Mesenchymal stem cell (in vitro differentiated cells and primary cell): ENCODE measurements around the gene UNG.
"Not testable (repeated sequence)": the region's sequence is repeated elsewhere in the genome, so short reads cannot be mapped to it uniquely, and the experiment has no call there.

ENCODE experiments used
- DNase-seq: peaks from one replicate; pipeline ENCODE4 v3.0.0-alpha.2; 2013
- H2AFZ ChIP-seq: one replicate; pipeline ENCODE4 v1.6.1; 2013; ENCODE audit warnings: low read depth, mild to moderate bottlenecking, control low read depth, inconsistent platforms, low read length, moderate library complexity
- H2AK5ac ChIP-seq: 2 replicates; pipeline ENCODE4 v1.6.1; 2013; ENCODE audit warnings: low read length, moderate library complexity, mild to moderate bottlenecking, inconsistent platforms; ENCODE audit not compliant: severe bottlenecking
- H2BK120ac ChIP-seq: one replicate; pipeline ENCODE4 v1.6.1; 2013; ENCODE audit warnings: low read depth, mild to moderate bottlenecking, inconsistent platforms, low read length, moderate library complexity
- H2BK12ac ChIP-seq, 2 experiments: one replicate each; pipeline ENCODE4 v1.6.1; 2013; ENCODE audit warnings: inconsistent platforms in 2 of 2, low read length in 2 of 2, mild to moderate bottlenecking in 2 of 2, moderate library complexity in 2 of 2, control low read depth in 1 of 2
- H2BK15ac ChIP-seq: one replicate; pipeline ENCODE4 v1.6.1; 2013; ENCODE audit warnings: mild to moderate bottlenecking, low read depth, inconsistent platforms; ENCODE audit not compliant: poor library complexity, severe bottlenecking
- H2BK5ac ChIP-seq: 2 replicates; pipeline ENCODE4 v1.6.1; 2013; ENCODE audit warnings: low read depth, mild to moderate bottlenecking, low read length, control low read depth, inconsistent platforms; ENCODE audit not compliant: poor library complexity, severe bottlenecking
- H3K14ac ChIP-seq, 2 experiments: one replicate each; pipeline ENCODE4 v1.6.1; 2013; ENCODE audit warnings: inconsistent platforms in 2 of 2, low read length in 2 of 2, control low read depth in 1 of 2, mild to moderate bottlenecking in 1 of 2, moderate library complexity in 1 of 2
- H3K18ac ChIP-seq, 2 experiments: one replicate each; pipeline ENCODE4 v1.6.1; 2013; ENCODE audit warnings: inconsistent platforms in 2 of 2, low read length in 2 of 2, control low read depth in 1 of 2, low read depth in 1 of 2, mild to moderate bottlenecking in 1 of 2
- H3K23ac ChIP-seq, 2 experiments: one replicate each; pipeline ENCODE4 v1.6.1; 2013; ENCODE audit warnings: inconsistent platforms in 2 of 2, low read length in 2 of 2, mild to moderate bottlenecking in 2 of 2, moderate library complexity in 2 of 2, control low read depth in 1 of 2
- H3K27ac ChIP-seq: 2 replicates; pipeline ENCODE4 v1.5.1; 2013; ENCODE audit warnings: mild to moderate bottlenecking, moderate library complexity, low read length, control low read depth, inconsistent platforms; ENCODE audit not compliant: poor library complexity, severe bottlenecking
- H3K27me3 ChIP-seq, 2 experiments: 2 replicates each; pipeline versions ENCODE4 v1.6.1 to v1.7.0; 2013; ENCODE audit warnings: low read length in 2 of 2, mild to moderate bottlenecking in 2 of 2, moderate library complexity in 2 of 2, control low read depth in 1 of 2, inconsistent platforms in 1 of 2; ENCODE audit not compliant: control insufficient read depth in 1 of 2, insufficient read depth in 1 of 2
- H3K36me3 ChIP-seq, 2 experiments: 2 replicates each; pipeline versions ENCODE4 v1.6.1 to v1.7.0; 2013; ENCODE audit warnings: low read length in 2 of 2, control low read depth in 1 of 2, inconsistent platforms in 1 of 2, low read depth in 1 of 2, mild to moderate bottlenecking in 1 of 2; ENCODE audit not compliant: insufficient read depth in 2 of 2, control insufficient read depth in 1 of 2
- H3K4ac ChIP-seq, 2 experiments: one replicate each; pipeline ENCODE4 v1.6.1; 2013; ENCODE audit warnings: inconsistent platforms in 2 of 2, low read length in 2 of 2, mild to moderate bottlenecking in 2 of 2, moderate library complexity in 2 of 2, control low read depth in 1 of 2, low read depth in 1 of 2
- H3K4me1 ChIP-seq: 2 replicates; pipeline ENCODE4 v1.6.1; 2013; ENCODE audit warnings: low read depth, low read length, control low read depth; ENCODE audit not compliant: control insufficient read depth, insufficient read depth
- H3K4me2 ChIP-seq: 2 replicates; pipeline ENCODE4 v1.6.1; 2013; ENCODE audit warnings: low read length, mild to moderate bottlenecking, inconsistent platforms; ENCODE audit not compliant: poor library complexity, severe bottlenecking
- H3K4me3 ChIP-seq, 2 experiments: 2 replicates each; pipeline versions ENCODE4 v1.5.1 to v1.7.0; 2013; ENCODE audit warnings: low read length in 2 of 2, mild to moderate bottlenecking in 2 of 2, control low read depth in 1 of 2, low read depth in 1 of 2; ENCODE audit not compliant: insufficient read depth in 1 of 2
- H3K79me1 ChIP-seq: replicated peaks from 2 replicates; pipeline ENCODE4 v1.6.1; 2013; ENCODE audit warnings: mild to moderate bottlenecking, control low read depth, low read length, inconsistent platforms; ENCODE audit not compliant: poor library complexity, severe bottlenecking
- H3K9ac ChIP-seq: 2 replicates; pipeline ENCODE4 v1.7.0; 2013; ENCODE audit warnings: mild to moderate bottlenecking, low read length, moderate library complexity
- H3K9me3 ChIP-seq: 2 replicates; pipeline ENCODE4 v1.7.0; 2013; ENCODE audit warnings: mild to moderate bottlenecking, low read length; ENCODE audit not compliant: control insufficient read depth
- H4K8ac ChIP-seq: one replicate; pipeline ENCODE4 v1.6.1; 2013; ENCODE audit warnings: inconsistent platforms, mild to moderate bottlenecking, low read length, moderate library complexity
- H4K91ac ChIP-seq: one replicate; pipeline ENCODE4 v1.6.1; 2013; ENCODE audit warnings: mild to moderate bottlenecking, low read length, inconsistent platforms
- WGBS: methylation state at CpG from one replicate; pipeline ENCODE4 v1.1.7; 2013; ENCODE audit warnings: mixed read lengths; 5-methylcytosine and 5-hydroxymethylcytosine counted together

The UNG gene

GRCh38 chr12:109052414-109053323, 44.7 kb upstream of the UNG start, which contains the start of gene USP30:
USP30 (plus strand) TSS chr12:109052576; CDS start chr12:109052679, 103 bp downstream.
- peak within 1 kb of the TSS; percentile 75 for H3K4me2 ChIP-seq
- WGBS, result under 1% methylated on average over 52 of the region's 61 CpGs
- H2BK5ac ChIP-seq, result peak within 1 kb of the TSS; percentile 44
- H4K91ac ChIP-seq, result no peak within 1 kb of the TSS
- peaks cover 20% of the 10 kb centered on the region for H3K79me1 ChIP-seq
- peaks cover 0 to 5% of the 10 kb centered on the region in 2 experiments for H3K36me3 ChIP-seq
- H3K4me1 ChIP-seq, result peaks cover 6% of the 10 kb centered on the region
- peak within 1 kb of the TSS; percentile 95 for H4K8ac ChIP-seq
- H2AK5ac ChIP-seq, result no peak within 1 kb of the TSS
- peak within 1 kb of the TSS; percentile 27 for H2BK120ac ChIP-seq
- H3K27me3 ChIP-seq, result no peaks in the 10 kb centered on the region
- DNase-seq, result peak; percentile 88
- H3K9me3 ChIP-seq, result no peaks in the 10 kb centered on the region
- peak within 1 kb of the TSS; percentile 96 for H3K9ac ChIP-seq
- H3K4ac ChIP-seq, result peak within 1 kb of the TSS; percentile 39 to 89
- peak within 1 kb of the TSS; percentile 95 for H2BK15ac ChIP-seq
- peak within 1 kb of the TSS; percentile 97 for H2AFZ ChIP-seq
- no peak within 1 kb of the TSS for H3K27ac ChIP-seq
- peak within 1 kb of the TSS in 1 of 2 experiments; percentile 89 for H3K23ac ChIP-seq
- H2BK12ac ChIP-seq, result peak within 1 kb of the TSS in 1 of 2 experiments; percentile 71
- peak within 1 kb of the TSS in 1 of 2 experiments; percentile 93 for H3K14ac ChIP-seq
- peak within 1 kb of the TSS; percentile 98 to 99 for H3K4me3 ChIP-seq
- peak within 1 kb of the TSS; percentile 49 to 94 for H3K18ac ChIP-seq

GRCh38 chr12:109053382-109054123, 43.8 kb upstream of the UNG start:
- no peak overlapping the region for H2BK12ac ChIP-seq

GRCh38 chr12:109054124-109054513, 43.3 kb upstream of the UNG start:
- Histone ChIP-seq H3K79me1 (peaks cover 21% of the 10 kb centered on the region), H3K4me3 (peak overlapping the region in 1 of 2 experiments; percentile 99), H3K9ac (peak overlapping the region; percentile 96), H3K36me3 (peaks cover 3 to 18% of the 10 kb centered on the region in 2 experiments)
- not testable (repeated sequence) for H3K18ac ChIP-seq, H2AK5ac ChIP-seq, H2BK120ac ChIP-seq, H4K8ac ChIP-seq, H3K4me2 ChIP-seq, H3K4me1 ChIP-seq, H2BK12ac ChIP-seq, H3K23ac ChIP-seq, H2BK15ac ChIP-seq, DNase-seq, H2BK5ac ChIP-seq, H3K14ac ChIP-seq, H3K27ac ChIP-seq, H3K27me3 ChIP-seq, H3K9me3 ChIP-seq, H4K91ac ChIP-seq, H3K4ac ChIP-seq, H2AFZ ChIP-seq
- 90% methylated on average over 3 of the region's 4 CpGs for WGBS

More at GRCh38 chr12:109053382-109054123, 43.8 kb upstream of the UNG start:
- no peak overlapping the region for H2BK5ac ChIP-seq
- no peak overlapping the region for H4K91ac ChIP-seq
- no peak overlapping the region for H2AFZ ChIP-seq
- H3K14ac ChIP-seq, result no peak overlapping the region
- H3K36me3 ChIP-seq, result peaks cover 3 to 13% of the 10 kb centered on the region in 2 experiments
- no peak overlapping the region for H3K4ac ChIP-seq
- H3K9ac ChIP-seq, result peak overlapping the region; percentile 96
- no peaks in the 10 kb centered on the region for H3K9me3 ChIP-seq
- no peaks in the 10 kb centered on the region for H3K27me3 ChIP-seq
- peak overlapping the region; percentile 75 for H3K4me2 ChIP-seq
- no peak overlapping the region for H3K23ac ChIP-seq
- peaks cover 21% of the 10 kb centered on the region for H3K79me1 ChIP-seq
- H3K4me1 ChIP-seq, result peaks cover 6% of the 10 kb centered on the region
- peak; percentile 65 for DNase-seq
- peak overlapping the region; percentile 87 for H4K8ac ChIP-seq
- peak overlapping the region; percentile 12 for H3K27ac ChIP-seq
- no peak overlapping the region for H2AK5ac ChIP-seq
- no peak overlapping the region for H3K18ac ChIP-seq
- peak overlapping the region in 1 of 2 experiments; percentile 99 for H3K4me3 ChIP-seq
- no peak overlapping the region for H2BK120ac ChIP-seq
- 63% methylated on average over 9 of the region's 9 CpGs for WGBS
- no peak overlapping the region for H2BK15ac ChIP-seq

GRCh38 chr12:109054520-109054919, 42.9 kb upstream of the UNG start:
- Histone ChIP-seq H3K27ac (no peak overlapping the region), H2BK15ac (no peak overlapping the region), H3K18ac (no peak overlapping the region), H3K4me2 (no peak overlapping the region), H3K27me3 (no peaks in the 10 kb centered on the region), H3K4ac (no peak overlapping the region), H2BK120ac (no peak overlapping the region), H4K91ac (no peak overlapping the region), H3K9me3 (no peaks in the 10 kb centered on the region), H4K8ac (no peak overlapping the region), H3K14ac (no peak overlapping the region), H3K9ac (no peak overlapping the region), H3K23ac (no peak overlapping the region), H3K36me3 (peaks cover 3 to 20% of the 10 kb centered on the region in 2 experiments), H2AFZ (no peak overlapping the region), H3K4me1 (peaks cover 6% of the 10 kb centered on the region), H2BK12ac (no peak overlapping the region), H2AK5ac (no peak overlapping the region), H2BK5ac (no peak overlapping the region), H3K79me1 (peaks cover 21% of the 10 kb centered on the region), H3K4me3 (no peak overlapping the region)
- DNase-seq, result no peak
